SU-DHL-6 (cell line): ENCODE results near the gene LSM8.

Experiments used
- EZH2phosphoT487 ChIP-seq: fragments of 200-600 bp; sonication (generic), shearing (Covaris generic); conservative IDR thresholded peaks from 2 replicates; pipeline ENCODE4 v1.6.1; 2018; ENCODE audit warnings: mild to moderate bottlenecking, antibody characterized with exemption, low read length, moderate library complexity, mixed read lengths
- TF ChIP-seq, protein P1 (sequence below): fragments of 200-600 bp; sonication (generic); IDR thresholded peaks from one replicate; pipeline ENCODE4 v1.5.1; 2017; ENCODE audit warnings: antibody characterized with exemption, mild to moderate bottlenecking, low read length, moderate library complexity; ENCODE audit not compliant: insufficient read depth, poor library complexity, severe bottlenecking

DNA sequence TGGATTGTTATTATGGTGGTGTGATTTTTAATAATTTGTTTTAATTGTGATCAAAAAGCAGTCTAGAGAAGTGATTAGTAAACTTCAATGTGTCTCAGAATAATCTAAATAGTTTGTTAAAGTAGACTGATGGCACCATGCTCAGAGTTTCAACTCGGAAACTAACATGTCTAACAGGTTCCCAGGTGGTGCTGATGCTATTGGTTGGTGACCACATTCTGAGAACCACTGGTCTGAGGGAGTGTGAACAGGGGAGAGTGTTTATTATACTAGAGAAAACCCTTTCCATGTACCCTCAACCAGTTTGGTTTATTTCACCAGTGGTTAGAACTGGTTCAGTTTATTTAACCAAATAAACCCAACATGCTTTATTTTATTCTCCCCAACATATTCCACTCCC is 42.0 kb upstream of the LSM8 start:
- TF ChIP-seq, protein P1, sequence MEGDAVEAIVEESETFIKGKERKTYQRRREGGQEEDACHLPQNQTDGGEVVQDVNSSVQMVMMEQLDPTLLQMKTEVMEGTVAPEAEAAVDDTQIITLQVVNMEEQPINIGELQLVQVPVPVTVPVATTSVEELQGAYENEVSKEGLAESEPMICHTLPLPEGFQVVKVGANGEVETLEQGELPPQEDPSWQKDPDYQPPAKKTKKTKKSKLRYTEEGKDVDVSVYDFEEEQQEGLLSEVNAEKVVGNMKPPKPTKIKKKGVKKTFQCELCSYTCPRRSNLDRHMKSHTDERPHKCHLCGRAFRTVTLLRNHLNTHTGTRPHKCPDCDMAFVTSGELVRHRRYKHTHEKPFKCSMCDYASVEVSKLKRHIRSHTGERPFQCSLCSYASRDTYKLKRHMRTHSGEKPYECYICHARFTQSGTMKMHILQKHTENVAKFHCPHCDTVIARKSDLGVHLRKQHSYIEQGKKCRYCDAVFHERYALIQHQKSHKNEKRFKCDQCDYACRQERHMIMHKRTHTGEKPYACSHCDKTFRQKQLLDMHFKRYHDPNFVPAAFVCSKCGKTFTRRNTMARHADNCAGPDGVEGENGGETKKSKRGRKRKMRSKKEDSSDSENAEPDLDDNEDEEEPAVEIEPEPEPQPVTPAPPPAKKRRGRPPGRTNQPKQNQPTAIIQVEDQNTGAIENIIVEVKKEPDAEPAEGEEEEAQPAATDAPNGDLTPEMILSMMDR = no peak
- no peak for TF ChIP-seq EZH2phosphoT487
